ENCODE data around the gene GALNT7.

GALNT7 gene

DNA sequence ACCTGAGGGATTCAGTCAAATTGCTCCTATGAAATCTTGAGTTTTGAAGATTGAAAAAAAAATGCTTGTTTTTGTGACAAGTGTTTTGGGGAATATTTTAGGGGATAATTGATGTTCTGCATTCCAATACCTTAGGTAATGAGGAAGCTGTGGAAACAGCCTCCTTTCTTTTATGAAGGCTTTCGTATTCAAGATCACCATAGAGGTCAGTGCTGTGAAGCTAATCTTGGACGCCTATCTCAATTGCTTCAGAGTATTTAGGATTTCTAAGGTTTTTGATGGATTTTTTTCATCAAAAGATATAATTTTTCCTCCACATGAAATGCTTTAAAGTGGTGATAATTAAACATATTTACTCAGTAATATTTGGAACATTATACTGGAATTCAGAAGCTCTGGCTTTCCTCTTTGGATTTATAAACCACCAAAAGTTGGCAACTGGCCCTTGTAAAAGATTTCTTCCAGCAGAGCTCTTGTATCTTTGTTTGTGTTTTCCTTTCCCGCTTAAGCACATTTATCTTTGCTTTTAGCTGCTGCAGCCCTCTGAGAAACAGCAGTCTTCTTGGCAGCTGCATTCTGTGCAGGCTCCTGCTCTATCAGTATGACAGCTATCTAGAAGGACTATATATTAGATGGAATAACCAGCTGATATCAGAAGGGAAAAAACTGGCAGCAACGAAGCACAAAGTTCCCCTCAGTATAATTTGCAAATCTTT lies 101.9 kb downstream of the GALNT7 start:
- DNase-seq: no peak

DNA sequence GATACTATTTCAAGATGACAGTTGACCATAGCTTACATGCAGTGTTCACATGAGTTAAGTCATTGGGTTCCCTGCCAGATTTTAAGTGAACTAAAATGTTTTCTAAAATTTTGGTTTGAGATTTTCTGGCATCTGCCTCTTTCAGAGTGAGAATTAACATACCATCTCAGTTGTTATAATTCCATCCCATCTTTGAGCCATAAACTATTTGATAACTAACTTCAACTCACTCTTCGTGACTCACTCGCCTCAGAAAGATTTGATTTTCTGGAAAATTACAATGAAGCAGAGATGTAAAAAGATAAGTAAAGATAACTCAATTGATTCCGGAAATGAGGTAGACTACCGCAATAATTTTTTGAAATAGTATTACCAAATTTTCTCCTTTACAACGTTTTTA lies 103.7 kb downstream of the GALNT7 start:
- no peak for DNase-seq

- DNase-seq: no peak
Measured at GRCh38 chr4:173272996-173273395, 104.4 kb downstream of the GALNT7 start.

DNA sequence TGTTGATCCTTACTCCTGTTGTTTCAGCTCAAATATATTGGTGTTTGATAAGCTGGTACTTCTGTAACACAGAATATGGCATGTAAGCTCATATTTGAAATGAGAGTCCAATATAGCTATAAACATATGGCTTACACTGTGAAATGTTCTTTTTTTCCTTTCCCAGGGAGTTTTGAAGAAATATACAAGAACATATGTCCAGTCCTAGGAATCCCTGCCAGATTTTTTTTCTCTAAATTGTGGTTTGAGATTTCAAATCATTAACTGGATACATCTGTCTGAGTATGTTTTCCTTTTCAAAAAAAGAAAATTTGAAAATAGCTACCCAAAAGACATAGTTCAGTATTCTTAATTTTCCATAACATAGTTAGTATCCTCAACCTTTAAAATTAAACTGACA lies 105.3 kb downstream of the GALNT7 start:
- DNase-seq: no peak

DNA sequence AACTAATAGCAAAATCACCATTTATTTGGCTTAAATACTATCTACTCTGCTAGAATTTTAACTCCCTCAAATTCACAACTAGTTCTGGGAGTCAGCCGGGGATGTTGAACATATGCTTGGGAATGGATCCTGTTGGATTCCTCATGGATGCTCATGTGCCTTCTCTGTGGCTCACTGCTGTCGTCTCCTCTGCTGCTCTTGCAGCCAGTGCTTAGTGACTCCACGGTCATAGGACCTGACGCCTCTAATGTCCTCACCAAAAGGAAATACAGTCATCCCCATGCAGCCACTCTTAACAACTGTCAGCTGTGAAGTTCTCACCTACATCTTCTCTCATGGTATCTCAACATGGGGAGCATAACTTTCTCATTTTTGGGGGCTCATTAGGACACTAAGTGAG lies 106.1 kb downstream of the GALNT7 start:
- no peak for DNase-seq

DNA sequence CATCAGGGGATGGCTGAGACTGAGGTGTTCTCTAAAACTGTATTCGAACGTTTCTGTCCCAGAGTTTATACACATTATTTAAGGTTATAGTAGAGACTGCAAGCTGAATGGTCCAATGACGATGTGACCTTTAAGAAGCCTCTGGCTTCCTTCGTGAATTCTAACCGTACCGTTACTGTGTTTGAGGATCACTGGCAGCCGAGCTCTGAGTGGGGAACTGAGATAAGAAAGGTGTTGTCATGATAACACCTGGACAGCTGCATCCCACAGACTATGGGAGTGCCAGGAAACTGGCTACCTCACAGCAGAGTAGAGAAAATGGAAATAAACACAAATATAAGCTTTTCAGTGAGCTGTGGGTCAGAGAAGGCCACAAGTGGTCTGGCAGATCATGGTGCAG lies 106.5 kb downstream of the GALNT7 start:
- DNase-seq: no peak

GRCh38 chr4:173277340-173277739 lies 108.7 kb downstream of the GALNT7 start:
- no peak for DNase-seq

- DNase-seq: no peak
Measured at GRCh38 chr4:173280998-173281397, 112.4 kb downstream of the GALNT7 start.

DNA sequence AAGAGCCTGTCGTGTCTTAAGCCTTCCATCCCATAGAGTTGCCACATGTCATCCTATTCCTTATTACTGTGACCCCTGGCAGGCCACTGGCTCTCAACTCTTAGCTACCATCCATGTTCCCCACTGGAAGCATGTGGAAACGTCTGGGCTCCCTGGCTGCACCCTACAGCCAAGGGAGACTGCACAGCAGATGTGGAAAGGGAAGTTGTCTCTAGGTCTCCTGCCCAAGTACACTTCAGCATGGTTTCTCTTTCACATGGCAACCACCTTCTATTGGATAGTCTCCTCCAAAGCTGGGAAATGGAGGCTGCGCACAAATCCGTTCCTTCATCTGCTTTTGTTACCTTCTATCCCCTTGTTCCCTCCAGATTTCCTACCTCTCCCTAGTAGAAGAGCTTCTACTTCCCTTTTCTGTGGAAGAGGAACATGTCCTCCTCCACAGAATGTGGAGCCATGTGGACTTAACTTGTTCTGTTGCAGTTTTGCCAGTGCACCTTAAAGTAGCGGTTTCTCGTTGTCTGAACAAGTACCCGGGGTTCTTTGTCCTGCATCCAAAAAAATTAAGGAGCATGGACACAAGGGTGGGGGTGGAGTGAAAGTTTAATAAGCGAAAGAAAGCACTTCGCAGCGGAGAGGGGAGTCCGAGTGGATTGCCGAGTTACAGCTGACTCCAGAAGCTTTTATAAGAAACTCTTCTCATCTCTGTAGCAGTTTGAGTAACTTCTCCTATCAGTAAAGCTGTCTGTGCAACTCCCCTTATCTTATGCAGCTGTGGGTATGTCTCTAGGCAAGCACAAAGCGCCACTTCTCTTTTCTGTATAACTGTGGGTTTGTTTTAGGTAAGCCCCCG lies 113.0 kb downstream of the GALNT7 start:
- DNase-seq: no peak

- no peak for DNase-seq
Measured at GRCh38 chr4:173282256-173282562, 113.6 kb downstream of the GALNT7 start.

GRCh38 chr4:173282626-173283025 lies 114.0 kb downstream of the GALNT7 start:
- no peak for DNase-seq

- DNase-seq: no peak
Measured at GRCh38 chr4:173284463-173284862, 115.9 kb downstream of the GALNT7 start.

DNA sequence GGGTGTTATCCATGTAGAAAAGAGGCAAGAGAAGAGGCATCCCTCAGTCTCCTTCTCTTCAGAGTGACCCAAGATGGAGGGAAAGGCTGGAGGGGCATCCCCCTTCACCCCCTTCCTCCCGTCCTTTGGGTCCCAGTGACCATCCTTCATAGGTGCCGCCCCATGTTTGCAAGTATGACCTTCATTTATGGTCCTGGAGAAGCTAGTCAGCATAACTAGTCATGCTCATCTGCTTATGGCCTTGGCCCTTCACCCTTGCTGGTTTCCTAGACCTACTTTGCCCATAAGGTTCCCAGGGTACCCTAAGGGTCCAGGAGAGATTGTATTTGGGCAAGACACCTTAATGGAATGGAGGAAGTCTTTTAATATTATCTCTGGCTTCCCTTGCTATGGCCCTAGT lies 118.9 kb downstream of the GALNT7 start:
- no peak for DNase-seq

DNA sequence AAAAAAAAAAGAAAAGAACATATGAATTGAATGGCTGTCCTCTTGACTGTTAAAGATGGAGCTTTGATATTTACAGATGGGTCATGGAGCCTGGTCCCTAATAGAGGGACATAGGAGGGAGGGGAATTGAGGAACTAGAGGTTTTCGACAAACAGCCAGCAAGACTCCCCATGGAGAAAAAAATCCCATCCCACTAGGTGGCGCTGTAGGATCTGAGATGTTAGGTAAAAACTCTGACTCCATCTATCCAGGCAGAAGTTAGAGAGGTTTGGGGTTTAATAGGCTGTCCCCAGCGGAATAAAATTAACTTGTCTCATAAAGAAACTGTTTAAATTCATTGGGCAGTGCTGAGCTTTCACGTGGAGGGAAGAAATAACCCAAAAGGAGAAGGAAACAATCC lies 119.7 kb downstream of the GALNT7 start:
- DNase-seq: peak; percentile 83

GRCh38 chr4:173288698-173289352 lies 120.2 kb downstream of the GALNT7 start:
- DNase-seq: no peak

DNA sequence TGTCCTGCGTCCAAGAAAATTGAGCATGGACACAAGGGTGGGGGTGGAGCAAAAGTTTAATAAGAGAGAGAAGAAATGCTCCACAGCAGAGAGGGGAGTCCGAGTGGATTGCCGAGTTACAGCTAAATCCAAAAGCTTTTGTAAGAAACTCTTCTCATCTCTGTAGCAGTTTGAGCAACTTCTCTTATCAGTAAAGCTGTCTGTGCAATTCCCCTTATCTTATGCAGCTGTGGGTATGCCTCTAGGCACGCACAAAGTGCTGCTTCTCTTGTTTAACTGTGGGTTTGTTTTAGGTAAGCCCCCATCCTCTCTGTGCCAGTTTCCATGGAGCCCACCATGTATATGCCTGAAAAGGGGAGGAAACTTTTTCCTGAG lies 120.7 kb downstream of the GALNT7 start:
- DNase-seq: no peak

- no peak for DNase-seq
Measured at GRCh38 chr4:173291899-173292298, 123.3 kb downstream of the GALNT7 start.

DNA sequence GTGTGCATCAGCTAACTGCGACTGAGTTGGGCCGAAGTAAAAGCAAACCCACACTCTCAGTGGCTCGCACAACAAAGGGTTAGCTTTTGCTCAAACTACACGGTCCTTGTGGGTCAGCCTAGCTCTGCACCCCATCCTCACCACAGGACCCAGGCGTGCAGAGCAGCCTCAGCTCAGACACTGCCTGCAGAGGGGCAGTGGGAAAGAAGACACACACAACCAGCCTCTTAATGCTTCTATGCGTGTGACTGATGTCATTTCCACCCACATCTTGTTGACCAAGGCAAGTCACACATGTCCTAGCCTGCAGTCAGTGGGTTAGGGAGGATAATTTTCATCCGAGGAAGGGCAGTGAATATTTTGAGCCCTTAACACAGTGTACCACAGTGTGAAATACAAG lies 125.1 kb downstream of the GALNT7 start:
- DNase-seq: no peak

GRCh38 chr4:173294444-173294843 lies 125.8 kb downstream of the GALNT7 start:
- DNase-seq: no peak

- DNase-seq: no peak
Measured at GRCh38 chr4:173301518-173302201, 133.0 kb downstream of the GALNT7 start.

- DNase-seq: no peak
Measured at GRCh38 chr4:173307778-173308177, 139.2 kb downstream of the GALNT7 start.

GRCh38 chr4:173311368-173311767 lies 142.8 kb downstream of the GALNT7 start:
- no peak for DNase-seq

GRCh38 chr4:173314715-173315114 lies 146.1 kb downstream of the GALNT7 start:
- DNase-seq: no peak

DNA sequence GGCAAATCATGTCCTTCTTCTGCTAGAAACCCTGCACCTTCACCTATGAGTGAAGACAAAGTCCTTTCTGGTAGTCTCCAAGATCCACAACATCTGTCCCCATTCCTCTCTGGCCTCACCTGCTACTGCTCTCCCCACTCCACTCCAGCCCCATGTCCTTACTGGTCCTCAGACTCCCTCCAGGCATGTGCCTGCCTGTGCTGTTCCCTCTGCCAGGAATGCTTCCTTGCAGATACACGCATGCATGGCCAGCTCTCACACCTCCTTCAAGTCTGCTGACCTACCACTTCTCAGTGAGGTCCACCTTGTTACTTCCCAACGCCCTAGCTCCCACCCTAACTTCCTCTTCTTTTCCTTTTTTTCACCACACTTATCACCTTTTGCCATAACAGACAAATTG lies 147.4 kb downstream of the GALNT7 start:
- no peak for DNase-seq

All from activated effector memory CD4-positive, alpha-beta T cell treated with anti-CD3 and anti-CD28 coated beads, Interleukin-2, amount 50 U/mL, for 16 hours (primary cell).